ENCODE data around the gene RHBDD3. TPM values are rescaled to one million over a fixed set of nuclear protein-coding genes. Genes with fewer than 3 reads are reported as not detected.

The RHBDD3 gene
- total and polyA plus RNA-seq, 9 of the 15 experiments (the other 6 are each of a cell fraction or from before 2014, with no cell fraction given): 0.32 to 35.6 (median 14.0) TPM

DNA sequence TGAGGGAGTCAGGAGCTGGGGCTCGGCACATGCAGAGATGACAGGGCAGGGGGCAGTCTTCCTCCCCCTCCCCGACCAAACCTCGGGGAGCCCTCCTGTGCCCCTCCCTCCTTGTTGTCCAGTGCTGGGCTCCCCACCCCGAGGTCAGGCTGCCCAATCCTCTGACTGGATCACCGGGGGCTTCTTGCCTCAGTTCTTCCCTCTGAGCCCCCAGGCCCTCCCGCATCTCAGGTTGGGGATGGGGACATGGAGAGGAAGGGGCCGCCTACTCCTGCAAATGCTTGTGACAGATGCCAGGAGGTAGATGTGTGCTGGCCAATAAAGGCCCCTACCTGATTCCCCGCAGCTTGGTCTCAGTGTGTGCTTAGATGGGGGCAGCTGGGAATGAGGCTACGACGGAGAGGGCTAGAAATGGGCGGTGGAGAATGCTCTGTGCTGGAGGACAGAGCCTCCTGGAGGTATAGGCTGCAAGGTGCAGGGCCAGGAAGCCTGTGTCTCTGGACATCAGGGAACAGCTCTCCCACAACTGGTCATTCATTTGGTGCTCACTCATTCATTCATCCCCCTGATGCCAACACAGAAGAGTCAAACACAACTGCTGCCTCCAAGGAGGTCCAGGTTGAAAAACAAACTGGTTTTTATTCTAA, 8.4 kb downstream of the RHBDD3 start:
- ATAC-seq (peak; percentile 79), FAIRE-seq (no peak), DNase-seq (ENCODE audit: extremely low read depth in 1 of 4, low spot score in 3 of 4) (peak in 1 of 4 experiments; percentile 20)
- no peak overlapping the region for H3K4me2 ChIP-seq (ENCODE audit: insufficient read depth, low read length)
- H3K9me3 ChIP-seq (replicated peaks; ENCODE audit: control insufficient read depth, insufficient read depth, low read depth, low read length): no peaks in the 10 kb centered on the region
- TF ChIP-seq ZFX (CRISPR knock-in tag; IDR thresholded peaks at IDR 0.05): no peak
- TF ChIP-seq CTCF (IDR thresholded peaks at IDR 0.05 in 2 of 3, conservative IDR thresholded peaks at IDR 0.05 in 1 of 3; ENCODE audit: insufficient read depth in 2 of 3, low read depth in 1 of 3, low read length in 3 of 3): peak in 2 of 3 experiments; percentile 19 to 38; a peak in 4 of 6 replicates
- TF ChIP-seq ZNF24 (IDR thresholded peaks at IDR 0.05): 0 out of 2 replicates have a peak, but pooled peaks have one; percentile 66
- H4K20me1 ChIP-seq (replicated peaks; ENCODE audit: control insufficient read depth, insufficient read depth, low read length): no peaks in the 10 kb centered on the region
- no peak overlapping the region for H2AFZ ChIP-seq (ENCODE audit: low read depth, low read length)
- 65% methylated on average over 4 of the region's 11 CpGs for WGBS (ENCODE audit: insufficient coverage, low coverage, missing lambda C conversion rate)
- H3K4me3 ChIP-seq: no peak overlapping the region
- intact Hi-C loops (cut with micrococcal nuclease) (loop anchor here (2.0 kb wide), 1 partner anchor 17 kb away; no protein-coding TSS in a partner anchor), in situ Hi-C loops (cut with MboI) (loop anchor here (10.0 kb wide), 1 partner anchor 405 kb away; no protein-coding TSS in a partner anchor)
- no peaks in the 10 kb centered on the region; the same call in 2 of the 3 replicates for H3K79me2 ChIP-seq (ENCODE audit: control insufficient read depth, insufficient read depth, low read length)
- H3K27ac ChIP-seq (ENCODE audit: extremely low read depth, low read depth, low read length): no peak overlapping the region
- H3K9me1 ChIP-seq (ENCODE audit: control insufficient read depth, insufficient read depth, low read length): no peaks in the 10 kb centered on the region
- no peak overlapping the region for H3K9ac ChIP-seq (ENCODE audit: insufficient read depth in 1 of 2, low read depth in 2 of 2, low read length in 2 of 2)
- CTCF ChIA-PET (ENCODE audit: low intra/inter-chr PET ratio): no interaction called here
- BruUV-seq (replicated peaks): no TSS peak
- H3K4me1 ChIP-seq (replicated peaks in 1 of 2; ENCODE audit: control insufficient read depth in 2 of 2, insufficient read depth in 2 of 2, low read length in 2 of 2): peaks cover 0 to 30% of the 10 kb centered on the region in 2 experiments; a peak in 2 of 5 replicates
- POLR2A ChIA-PET: interaction anchor here (0.6 to 1.6 kb wide), 4 partner anchors 8 to 24 kb away, joined by 3 to 5 read pairs (median 4); partner anchors contain the start of genes EWSR1 and RHBDD3
- H3K27me3 ChIP-seq (ENCODE audit: control insufficient read depth in 2 of 2, insufficient read depth in 2 of 2, low read length in 2 of 2): no peaks in the 10 kb centered on the region
- peaks cover 17% of the 10 kb centered on the region for H3K36me3 ChIP-seq (ENCODE audit: control insufficient read depth, insufficient read depth, low read length)

All from K562 (cell line).